ENCODE measurements around the gene MED27. TPM values are rescaled to one million over a fixed set of nuclear protein-coding genes. Genes with fewer than 3 reads are reported as not detected.

Gene MED27
- polyA plus RNA-seq, 1 donor: 12.6 TPM

GRCh38 chr9:132078699-132079356 lies 839 bp downstream of the MED27 start:
- peak; percentile 15 to 21 for DNase-seq
- no peaks in the 10 kb centered on the region for H3K27me3 ChIP-seq (ENCODE audit: control insufficient read depth, insufficient read depth, low read length)
- H3K4me1 ChIP-seq (ENCODE audit: control insufficient read depth, insufficient read depth, low read length): peaks cover 4% of the 10 kb centered on the region
- H3K36me3 ChIP-seq (ENCODE audit: control insufficient read depth, insufficient read depth, low read length): peaks cover 17% of the 10 kb centered on the region
- no peak overlapping the region for H3K27ac ChIP-seq (ENCODE audit: low read length)
- H3K4me3 ChIP-seq (ENCODE audit: low read length): peak overlapping the region; percentile 75
- H3K9me3 ChIP-seq (ENCODE audit: control insufficient read depth, low read depth, low read length): no peaks in the 10 kb centered on the region
- WGBS (ENCODE audit: insufficient coverage, low lambda C conversion rate): 5% methylated on average over 2 of the region's 12 CpGs

- H3K4me3 ChIP-seq (ENCODE audit: low read length): no peak overlapping the region
- peaks cover 20% of the 10 kb centered on the region for H3K36me3 ChIP-seq (ENCODE audit: control insufficient read depth, insufficient read depth, low read length)
- WGBS (ENCODE audit: insufficient coverage, low lambda C conversion rate): 80% methylated on average over 2 of the region's 10 CpGs
These were observed 1.6 kb downstream of the MED27 start for GRCh38 chr9:132077881-132078698.

GRCh38 chr9:132075853-132076252 lies 3.8 kb downstream of the MED27 start:
- no peak overlapping the region for H3K27ac ChIP-seq (ENCODE audit: low read length)
- no peak overlapping the region for H3K4me3 ChIP-seq (ENCODE audit: low read length)
- H3K36me3 ChIP-seq (ENCODE audit: control insufficient read depth, insufficient read depth, low read length): peaks cover 35% of the 10 kb centered on the region
- no peak for DNase-seq
- WGBS (ENCODE audit: insufficient coverage, low lambda C conversion rate): no CpG with 5 or more reads among the region's 2 CpGs
- no peaks in the 10 kb centered on the region for H3K9me3 ChIP-seq (ENCODE audit: control insufficient read depth, low read depth, low read length)
- H3K27me3 ChIP-seq (ENCODE audit: control insufficient read depth, insufficient read depth, low read length): no peaks in the 10 kb centered on the region
- H3K4me1 ChIP-seq (ENCODE audit: control insufficient read depth, insufficient read depth, low read length): peaks cover 4% of the 10 kb centered on the region

More at GRCh38 chr9:132077881-132078698, 1.6 kb downstream of the MED27 start:
- H3K9me3 ChIP-seq (ENCODE audit: control insufficient read depth, low read depth, low read length): no peaks in the 10 kb centered on the region
- H3K27ac ChIP-seq (ENCODE audit: low read length): no peak overlapping the region
- H3K4me1 ChIP-seq (ENCODE audit: control insufficient read depth, insufficient read depth, low read length): peaks cover 4% of the 10 kb centered on the region
- peak; percentile 4 for DNase-seq
- H3K27me3 ChIP-seq (ENCODE audit: control insufficient read depth, insufficient read depth, low read length): no peaks in the 10 kb centered on the region

GRCh38 chr9:132074736-132075135 lies 4.9 kb downstream of the MED27 start:
- no peak overlapping the region for H3K4me3 ChIP-seq (ENCODE audit: low read length)
- H3K36me3 ChIP-seq (ENCODE audit: control insufficient read depth, insufficient read depth, low read length): peaks cover 37% of the 10 kb centered on the region
- H3K27me3 ChIP-seq (ENCODE audit: control insufficient read depth, insufficient read depth, low read length): no peaks in the 10 kb centered on the region
- no peak overlapping the region for H3K27ac ChIP-seq (ENCODE audit: low read length)
- no peak for DNase-seq
- H3K9me3 ChIP-seq (ENCODE audit: control insufficient read depth, low read depth, low read length): no peaks in the 10 kb centered on the region
- peaks cover 4% of the 10 kb centered on the region for H3K4me1 ChIP-seq (ENCODE audit: control insufficient read depth, insufficient read depth, low read length)
- 100% methylated on average over 1 of the region's 2 CpGs for WGBS (ENCODE audit: insufficient coverage, low lambda C conversion rate)

GRCh38 chr9:132071847-132072507 lies 7.7 kb downstream of the MED27 start:
- 100% methylated on average over 2 of the region's 16 CpGs for WGBS (ENCODE audit: insufficient coverage, low lambda C conversion rate)

GRCh38 chr9:132069046-132069898 lies 10.4 kb downstream of the MED27 start:
- Histone ChIP-seq H3K27ac (ENCODE audit: low read length) (no peak overlapping the region), H3K4me1 (ENCODE audit: control insufficient read depth, insufficient read depth, low read length) (no peaks in the 10 kb centered on the region), H3K36me3 (ENCODE audit: control insufficient read depth, insufficient read depth, low read length) (peaks cover 45% of the 10 kb centered on the region), H3K27me3 (ENCODE audit: control insufficient read depth, insufficient read depth, low read length) (no peaks in the 10 kb centered on the region), H3K4me3 (ENCODE audit: low read length) (no peak overlapping the region), H3K9me3 (ENCODE audit: control insufficient read depth, low read depth, low read length) (no peaks in the 10 kb centered on the region)
- DNase-seq: no peak
- WGBS (ENCODE audit: insufficient coverage, low lambda C conversion rate): no CpG with 5 or more reads among the region's 9 CpGs

More at GRCh38 chr9:132071847-132072507, 7.7 kb downstream of the MED27 start:
- Histone ChIP-seq H3K27ac (ENCODE audit: low read length) (no peak overlapping the region), H3K4me3 (ENCODE audit: low read length) (no peak overlapping the region), H3K9me3 (ENCODE audit: control insufficient read depth, low read depth, low read length) (no peaks in the 10 kb centered on the region), H3K4me1 (ENCODE audit: control insufficient read depth, insufficient read depth, low read length) (no peaks in the 10 kb centered on the region), H3K36me3 (ENCODE audit: control insufficient read depth, insufficient read depth, low read length) (peaks cover 50% of the 10 kb centered on the region), H3K27me3 (ENCODE audit: control insufficient read depth, insufficient read depth, low read length) (no peaks in the 10 kb centered on the region)
- no peak for DNase-seq

- no peaks in the 10 kb centered on the region for H3K9me3 ChIP-seq (ENCODE audit: control insufficient read depth, low read depth, low read length)
- no peak for DNase-seq
- peaks cover 45% of the 10 kb centered on the region for H3K36me3 ChIP-seq (ENCODE audit: control insufficient read depth, insufficient read depth, low read length)
- no CpG with 5 or more reads among the region's 6 CpGs for WGBS (ENCODE audit: insufficient coverage, low lambda C conversion rate)
- H3K27ac ChIP-seq (ENCODE audit: low read length): no peak overlapping the region
- H3K27me3 ChIP-seq (ENCODE audit: control insufficient read depth, insufficient read depth, low read length): no peaks in the 10 kb centered on the region
- no peak overlapping the region for H3K4me3 ChIP-seq (ENCODE audit: low read length)
- no peaks in the 10 kb centered on the region for H3K4me1 ChIP-seq (ENCODE audit: control insufficient read depth, insufficient read depth, low read length)
These were observed 11.1 kb downstream of the MED27 start for GRCh38 chr9:132068605-132069004.

- WGBS (ENCODE audit: insufficient coverage, low lambda C conversion rate): no CpG with 5 or more reads among the region's 3 CpGs
- H3K36me3 ChIP-seq (ENCODE audit: control insufficient read depth, insufficient read depth, low read length): peaks cover 32% of the 10 kb centered on the region
These were observed 13.2 kb downstream of the MED27 start for GRCh38 chr9:132066511-132066910.

GRCh38 chr9:132066057-132066456 lies 13.6 kb downstream of the MED27 start:
- Histone ChIP-seq H3K36me3 (ENCODE audit: control insufficient read depth, insufficient read depth, low read length) (peaks cover 30% of the 10 kb centered on the region), H3K27ac (ENCODE audit: low read length) (no peak overlapping the region), H3K27me3 (ENCODE audit: control insufficient read depth, insufficient read depth, low read length) (no peaks in the 10 kb centered on the region), H3K9me3 (ENCODE audit: control insufficient read depth, low read depth, low read length) (no peaks in the 10 kb centered on the region), H3K4me3 (ENCODE audit: low read length) (no peak overlapping the region), H3K4me1 (ENCODE audit: control insufficient read depth, insufficient read depth, low read length) (no peaks in the 10 kb centered on the region)
- no peak for DNase-seq
- no CpG with 5 or more reads among the region's 11 CpGs for WGBS (ENCODE audit: insufficient coverage, low lambda C conversion rate)

More at GRCh38 chr9:132066511-132066910, 13.2 kb downstream of the MED27 start:
- H3K4me3 ChIP-seq (ENCODE audit: low read length): no peak overlapping the region
- H3K27ac ChIP-seq (ENCODE audit: low read length): no peak overlapping the region
- H3K4me1 ChIP-seq (ENCODE audit: control insufficient read depth, insufficient read depth, low read length): no peaks in the 10 kb centered on the region
- DNase-seq: no peak
- no peaks in the 10 kb centered on the region for H3K27me3 ChIP-seq (ENCODE audit: control insufficient read depth, insufficient read depth, low read length)
- H3K9me3 ChIP-seq (ENCODE audit: control insufficient read depth, low read depth, low read length): no peaks in the 10 kb centered on the region

GRCh38 chr9:132063281-132063680 lies 16.4 kb downstream of the MED27 start:
- Histone ChIP-seq H3K36me3 (ENCODE audit: control insufficient read depth, insufficient read depth, low read length) (peaks cover 26% of the 10 kb centered on the region), H3K4me1 (ENCODE audit: control insufficient read depth, insufficient read depth, low read length) (no peaks in the 10 kb centered on the region), H3K9me3 (ENCODE audit: control insufficient read depth, low read depth, low read length) (no peaks in the 10 kb centered on the region), H3K27me3 (ENCODE audit: control insufficient read depth, insufficient read depth, low read length) (no peaks in the 10 kb centered on the region), H3K27ac (ENCODE audit: low read length) (no peak overlapping the region), H3K4me3 (ENCODE audit: low read length) (no peak overlapping the region)
- WGBS (ENCODE audit: insufficient coverage, low lambda C conversion rate): no CpG with 5 or more reads among the region's 6 CpGs
- DNase-seq: no peak

Measured in large intestine (tissue), 3 donors.